Adrenal gland (tissue), 5 donors: ENCODE results near the gene GAMT.

Experiments
- POLR2A ChIP-seq, 2 donors: fragments of 450-650 bp; IDR thresholded peaks; one replicate each; pipeline ENCODE4 v1.6.1; 2017; ENCODE audit warnings: antibody characterized with exemption in 2 of 2, mild to moderate bottlenecking in 2 of 2, moderate library complexity in 1 of 2
- TF ChIP-seq, protein P1 (sequence below), 6 experiments: fragments of 450-650 bp in 4 of 6; fragments of 200-600 bp in 2 of 6; sonication (generic) in 1 of 6; IDR thresholded peaks; 1 replicate in 5 of 6; 2 replicates in 1 of 6; pipeline versions ENCODE4 v1.5.1 to v1.8.0; 2016 to 2021; ENCODE audit warnings: antibody characterized with exemption in 6 of 6, mild to moderate bottlenecking in 2 of 6, moderate library complexity in 1 of 6
- donor health status: DM: no; HTN: no; CAD: no.

DNA sequence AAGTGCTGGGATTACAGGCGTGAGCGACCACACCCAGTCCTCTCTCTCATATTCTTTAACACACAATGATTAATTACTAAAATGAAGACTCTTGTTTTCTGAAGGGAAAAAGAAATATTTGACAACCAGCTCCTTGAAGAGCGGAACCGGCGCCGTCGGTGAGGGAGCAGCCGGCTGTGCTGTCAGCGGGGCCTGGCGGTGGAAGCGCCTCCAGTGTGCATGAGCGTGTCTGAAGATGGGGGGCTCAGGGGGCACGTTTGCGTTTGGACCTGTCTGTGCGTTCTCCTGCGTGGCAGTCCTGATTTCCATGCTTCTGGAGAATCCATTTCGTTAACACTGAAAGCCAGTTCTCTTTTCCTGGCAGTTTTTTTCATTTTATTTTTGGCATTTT lies 24.9 kb downstream of the GAMT start:
- TF ChIP-seq POLR2A (IDR thresholded peaks at IDR 0.05): no peak
- TF ChIP-seq, protein P1, sequence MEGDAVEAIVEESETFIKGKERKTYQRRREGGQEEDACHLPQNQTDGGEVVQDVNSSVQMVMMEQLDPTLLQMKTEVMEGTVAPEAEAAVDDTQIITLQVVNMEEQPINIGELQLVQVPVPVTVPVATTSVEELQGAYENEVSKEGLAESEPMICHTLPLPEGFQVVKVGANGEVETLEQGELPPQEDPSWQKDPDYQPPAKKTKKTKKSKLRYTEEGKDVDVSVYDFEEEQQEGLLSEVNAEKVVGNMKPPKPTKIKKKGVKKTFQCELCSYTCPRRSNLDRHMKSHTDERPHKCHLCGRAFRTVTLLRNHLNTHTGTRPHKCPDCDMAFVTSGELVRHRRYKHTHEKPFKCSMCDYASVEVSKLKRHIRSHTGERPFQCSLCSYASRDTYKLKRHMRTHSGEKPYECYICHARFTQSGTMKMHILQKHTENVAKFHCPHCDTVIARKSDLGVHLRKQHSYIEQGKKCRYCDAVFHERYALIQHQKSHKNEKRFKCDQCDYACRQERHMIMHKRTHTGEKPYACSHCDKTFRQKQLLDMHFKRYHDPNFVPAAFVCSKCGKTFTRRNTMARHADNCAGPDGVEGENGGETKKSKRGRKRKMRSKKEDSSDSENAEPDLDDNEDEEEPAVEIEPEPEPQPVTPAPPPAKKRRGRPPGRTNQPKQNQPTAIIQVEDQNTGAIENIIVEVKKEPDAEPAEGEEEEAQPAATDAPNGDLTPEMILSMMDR (IDR thresholded peaks at IDR 0.05): no peak
